ENCODE results near the gene USP28. TPM values are rescaled to one million over a fixed set of nuclear protein-coding genes. Genes with fewer than 3 reads are reported as not detected.
"Not testable (repeated sequence)": the region's sequence is repeated elsewhere in the genome, so short reads cannot be mapped to it uniquely, and the experiment has no call there.

The USP28 gene, protein sequence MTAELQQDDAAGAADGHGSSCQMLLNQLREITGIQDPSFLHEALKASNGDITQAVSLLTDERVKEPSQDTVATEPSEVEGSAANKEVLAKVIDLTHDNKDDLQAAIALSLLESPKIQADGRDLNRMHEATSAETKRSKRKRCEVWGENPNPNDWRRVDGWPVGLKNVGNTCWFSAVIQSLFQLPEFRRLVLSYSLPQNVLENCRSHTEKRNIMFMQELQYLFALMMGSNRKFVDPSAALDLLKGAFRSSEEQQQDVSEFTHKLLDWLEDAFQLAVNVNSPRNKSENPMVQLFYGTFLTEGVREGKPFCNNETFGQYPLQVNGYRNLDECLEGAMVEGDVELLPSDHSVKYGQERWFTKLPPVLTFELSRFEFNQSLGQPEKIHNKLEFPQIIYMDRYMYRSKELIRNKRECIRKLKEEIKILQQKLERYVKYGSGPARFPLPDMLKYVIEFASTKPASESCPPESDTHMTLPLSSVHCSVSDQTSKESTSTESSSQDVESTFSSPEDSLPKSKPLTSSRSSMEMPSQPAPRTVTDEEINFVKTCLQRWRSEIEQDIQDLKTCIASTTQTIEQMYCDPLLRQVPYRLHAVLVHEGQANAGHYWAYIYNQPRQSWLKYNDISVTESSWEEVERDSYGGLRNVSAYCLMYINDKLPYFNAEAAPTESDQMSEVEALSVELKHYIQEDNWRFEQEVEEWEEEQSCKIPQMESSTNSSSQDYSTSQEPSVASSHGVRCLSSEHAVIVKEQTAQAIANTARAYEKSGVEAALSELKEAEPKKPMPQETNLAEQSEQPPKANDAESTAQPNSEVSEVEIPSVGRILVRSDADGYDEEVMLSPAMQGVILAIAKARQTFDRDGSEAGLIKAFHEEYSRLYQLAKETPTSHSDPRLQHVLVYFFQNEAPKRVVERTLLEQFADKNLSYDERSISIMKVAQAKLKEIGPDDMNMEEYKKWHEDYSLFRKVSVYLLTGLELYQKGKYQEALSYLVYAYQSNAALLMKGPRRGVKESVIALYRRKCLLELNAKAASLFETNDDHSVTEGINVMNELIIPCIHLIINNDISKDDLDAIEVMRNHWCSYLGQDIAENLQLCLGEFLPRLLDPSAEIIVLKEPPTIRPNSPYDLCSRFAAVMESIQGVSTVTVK
- 10 to 100 TPM; 37.8 to 49.1 (median 46.4) TPM for polyA plus RNA-seq (ENCODE audit: insufficient read length in 4 of 4)

DNA sequence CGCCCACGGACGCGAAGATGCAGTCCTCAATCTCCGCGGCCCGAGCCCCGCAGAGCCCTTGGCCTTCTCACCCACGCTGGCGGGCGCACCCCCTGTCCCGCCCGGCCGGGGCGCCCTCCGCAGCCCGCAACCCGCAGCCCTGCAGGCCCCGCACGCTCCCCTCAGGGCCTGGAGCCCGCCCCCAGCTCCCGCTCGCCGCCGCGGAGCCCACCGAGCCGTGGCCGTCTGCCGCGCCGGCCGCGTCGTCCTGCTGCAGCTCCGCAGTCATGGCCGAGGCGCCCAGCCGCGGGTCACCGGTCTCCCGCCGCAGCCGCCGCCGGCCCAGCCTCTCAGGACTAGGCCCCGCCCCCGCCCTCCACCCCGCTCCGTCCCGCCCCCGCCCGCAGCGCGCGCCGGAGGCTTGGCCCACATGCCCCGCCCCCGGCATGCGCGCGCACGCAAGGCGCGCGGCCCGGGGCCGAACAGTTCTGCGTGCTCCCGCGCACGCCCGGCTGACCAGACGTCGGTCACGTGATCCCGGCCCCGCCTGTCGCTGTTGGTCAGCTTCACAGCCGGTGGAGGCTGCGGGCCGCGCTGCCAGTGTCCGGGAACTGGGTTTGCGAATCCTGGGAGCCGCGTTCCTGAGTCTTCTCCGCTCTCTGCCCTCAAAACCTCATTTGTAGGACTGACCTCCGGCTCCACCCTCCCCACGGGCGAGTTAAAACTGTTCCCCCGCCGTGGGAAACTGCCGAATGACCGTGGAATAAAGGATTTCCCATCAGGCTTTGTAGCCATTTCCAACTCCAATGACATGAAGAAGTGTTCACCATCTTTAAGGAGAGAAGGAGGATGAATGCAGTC is at the start of gene USP28:
Gene USP28, minus strand, starts transcription at position 339 of the 840 bp plus-strand sequence. Its CDS starts 71 bp downstream, at position 268.
- DNase-seq (ENCODE audit: low read depth in 4 of 4, low spot score in 3 of 4), result peak; percentile 93 to 96 (median 96)

DNA sequence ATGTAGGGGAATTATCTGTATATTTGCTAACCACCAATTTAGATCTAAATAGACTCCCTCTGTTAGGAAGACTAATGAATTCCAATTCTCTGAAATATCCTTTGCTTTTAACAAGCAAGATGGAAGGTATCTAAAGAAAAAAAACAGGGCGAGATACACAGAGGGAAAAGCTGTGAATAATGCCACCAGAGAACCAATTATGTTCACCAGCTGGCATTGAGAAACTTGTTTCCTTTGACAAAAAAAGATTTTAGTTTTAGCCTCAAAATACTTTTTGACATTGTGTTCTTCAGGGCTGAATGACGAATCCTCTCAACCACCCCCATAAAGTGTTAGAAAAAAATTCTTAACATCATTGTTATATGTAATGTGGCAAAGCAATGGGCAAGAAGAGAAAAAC is 48.2 kb upstream of the USP28 start:
- DNase-seq (ENCODE audit: low read depth in 4 of 4, low spot score in 3 of 4), result no peak

DNA sequence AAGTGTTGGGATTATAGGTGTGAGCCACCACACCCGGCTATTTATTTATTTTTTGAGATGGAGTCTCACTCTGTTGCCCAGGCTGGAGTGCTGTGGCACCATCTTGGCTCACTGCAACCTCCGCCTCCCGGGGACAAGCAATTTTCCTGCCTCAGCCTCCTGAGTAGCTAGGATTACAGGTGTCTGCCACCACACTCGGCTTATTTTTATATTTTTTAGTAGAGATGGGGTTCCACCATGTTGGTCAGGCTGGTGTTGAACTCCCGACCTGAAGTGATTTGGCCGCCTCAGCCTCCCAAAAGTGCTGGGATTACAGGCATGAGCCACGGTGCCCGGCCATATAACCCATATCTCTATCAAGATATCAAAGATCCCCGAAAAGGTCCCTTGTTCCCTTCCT is 36.1 kb upstream of the USP28 start:
- not testable (repeated sequence) for DNase-seq (ENCODE audit: low read depth in 4 of 4, low spot score in 3 of 4)

DNA sequence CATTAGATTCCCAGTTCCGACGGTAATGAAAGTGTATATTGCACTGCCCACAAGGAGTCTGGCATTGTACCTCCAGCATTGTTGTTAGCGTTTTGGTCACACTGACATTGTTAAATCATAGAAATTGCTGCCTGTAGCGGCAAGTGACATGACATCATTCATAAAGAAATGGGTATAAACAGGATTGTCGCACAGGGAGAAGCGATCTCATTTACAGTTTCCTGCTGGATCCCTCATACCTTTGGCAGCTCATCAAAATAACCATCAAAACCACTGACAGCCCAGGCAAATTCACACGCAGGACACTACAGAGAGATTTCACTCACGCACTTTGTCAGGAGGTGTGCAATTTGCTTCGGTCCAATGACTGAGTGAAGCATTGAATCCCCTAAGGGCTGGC is 32.7 kb upstream of the USP28 start:
- DNase-seq (ENCODE audit: low read depth in 4 of 4, low spot score in 3 of 4), result no peak

GRCh38 chr11:113907681-113908080 is 32.3 kb upstream of the USP28 start:
- no peak for DNase-seq (ENCODE audit: low read depth in 4 of 4, low spot score in 3 of 4)

- DNase-seq (ENCODE audit: low read depth in 4 of 4, low spot score in 3 of 4), result no peak
Observed at GRCh38 chr11:113907152-113907551, 31.8 kb upstream of the USP28 start.

DNA sequence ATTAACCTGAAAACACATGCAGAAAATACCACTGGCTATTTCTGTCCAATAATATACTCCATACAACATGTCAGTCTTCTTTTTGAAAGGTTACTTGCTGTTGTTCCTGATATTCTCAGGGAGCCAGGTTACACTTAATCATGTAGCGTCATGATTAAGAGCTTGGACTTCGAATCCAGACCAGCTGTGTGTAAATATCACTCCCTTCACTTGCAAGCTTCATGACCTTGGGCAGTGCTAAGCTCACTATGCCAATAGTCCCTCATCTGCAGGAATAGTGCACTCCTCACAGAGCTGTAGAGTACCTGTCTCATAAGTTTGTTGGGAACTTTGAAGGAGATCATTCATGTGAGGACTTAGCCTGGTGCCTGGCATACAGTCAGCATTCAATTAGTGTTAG is 31.1 kb upstream of the USP28 start:
- DNase-seq (ENCODE audit: low read depth in 4 of 4, low spot score in 3 of 4), result no peak

DNA sequence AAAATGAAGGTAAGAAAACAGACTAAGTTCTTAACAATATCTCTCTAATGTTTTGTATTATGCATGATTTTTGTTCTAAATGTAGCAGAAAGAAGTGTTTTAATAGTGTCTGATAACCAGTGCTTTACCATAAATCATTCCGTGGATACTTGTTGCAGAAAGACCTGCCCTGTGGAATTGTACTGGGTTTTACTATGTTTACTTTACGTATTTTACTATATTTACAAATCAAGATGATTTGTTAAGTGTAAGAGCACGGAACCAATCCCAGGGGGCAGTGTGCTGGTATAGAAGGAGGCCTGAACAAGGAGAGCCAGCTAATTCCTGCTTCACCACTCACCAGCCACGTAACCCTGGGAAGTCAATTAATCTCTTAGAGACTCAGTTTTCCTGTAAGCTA is 30.7 kb upstream of the USP28 start:
- DNase-seq (ENCODE audit: low read depth in 4 of 4, low spot score in 3 of 4), result no peak

DNA sequence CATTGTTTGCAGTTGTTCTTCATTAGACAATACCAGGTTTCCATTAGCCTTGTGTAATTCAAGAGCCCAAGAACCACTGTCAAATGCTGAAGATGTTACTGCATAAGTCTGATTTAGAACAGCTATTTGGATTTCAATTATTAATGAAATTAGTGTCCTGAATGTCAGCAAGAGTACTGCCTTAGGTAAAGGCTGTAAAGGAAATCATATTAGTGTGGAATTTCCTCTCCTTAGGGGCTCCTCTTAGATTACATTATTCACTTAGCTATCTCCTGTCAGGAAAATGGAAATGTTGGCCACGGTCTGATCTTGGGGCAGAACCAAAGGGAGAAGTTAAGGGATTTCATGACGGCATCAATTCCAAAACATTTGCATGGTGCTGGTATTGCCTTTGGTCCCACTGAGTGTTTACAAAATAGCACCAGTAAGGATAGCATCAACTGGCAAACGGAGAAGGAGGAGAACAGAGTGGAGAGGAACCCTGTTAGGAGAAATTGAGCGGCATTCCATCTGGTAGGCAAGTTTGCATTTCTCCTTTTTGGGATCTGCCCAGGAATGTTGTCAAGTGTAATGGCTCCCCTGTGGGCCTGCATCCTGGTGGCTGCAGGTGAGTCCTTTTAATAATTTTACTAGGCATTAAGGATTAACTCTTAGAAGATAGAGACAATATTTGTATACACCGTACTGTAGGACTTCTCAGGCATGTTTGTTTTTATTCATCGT is 29.2 kb upstream of the USP28 start, which contains the start of gene HTR3B:
Gene HTR3B, plus strand, starts transcription at position 418 of the 723 bp plus-strand sequence. Its CDS starts 138 bp downstream, at position 556.
- DNase-seq (ENCODE audit: low read depth in 4 of 4, low spot score in 3 of 4), result no peak

DNA sequence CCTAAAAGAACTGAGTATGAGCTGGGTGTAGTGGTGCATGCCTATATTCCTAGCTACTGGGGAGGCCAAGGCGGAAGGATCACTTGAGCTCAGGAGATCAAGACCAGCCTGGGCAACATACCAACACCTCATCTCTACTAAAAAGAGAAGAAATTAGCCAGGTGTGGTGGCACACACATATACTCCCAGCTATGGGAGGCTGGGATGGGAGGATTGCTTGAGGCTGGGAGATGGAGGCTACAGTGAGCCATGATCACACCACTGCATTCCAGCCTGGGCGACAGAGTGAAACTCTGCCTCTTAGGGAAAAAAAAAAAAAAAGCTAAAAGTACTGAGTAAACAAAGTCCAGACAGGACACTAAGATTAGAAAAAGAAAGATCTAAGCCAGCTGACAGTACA is 25.8 kb upstream of the USP28 start:
- DNase-seq (ENCODE audit: low read depth in 4 of 4, low spot score in 3 of 4), result no peak

- DNase-seq (ENCODE audit: low read depth in 4 of 4, low spot score in 3 of 4), result no peak
Observed at GRCh38 chr11:113896156-113896879, 20.9 kb upstream of the USP28 start.

GRCh38 chr11:113895367-113896155 is 20.2 kb upstream of the USP28 start:
- DNase-seq (ENCODE audit: low read depth in 4 of 4, low spot score in 3 of 4), result no peak

DNA sequence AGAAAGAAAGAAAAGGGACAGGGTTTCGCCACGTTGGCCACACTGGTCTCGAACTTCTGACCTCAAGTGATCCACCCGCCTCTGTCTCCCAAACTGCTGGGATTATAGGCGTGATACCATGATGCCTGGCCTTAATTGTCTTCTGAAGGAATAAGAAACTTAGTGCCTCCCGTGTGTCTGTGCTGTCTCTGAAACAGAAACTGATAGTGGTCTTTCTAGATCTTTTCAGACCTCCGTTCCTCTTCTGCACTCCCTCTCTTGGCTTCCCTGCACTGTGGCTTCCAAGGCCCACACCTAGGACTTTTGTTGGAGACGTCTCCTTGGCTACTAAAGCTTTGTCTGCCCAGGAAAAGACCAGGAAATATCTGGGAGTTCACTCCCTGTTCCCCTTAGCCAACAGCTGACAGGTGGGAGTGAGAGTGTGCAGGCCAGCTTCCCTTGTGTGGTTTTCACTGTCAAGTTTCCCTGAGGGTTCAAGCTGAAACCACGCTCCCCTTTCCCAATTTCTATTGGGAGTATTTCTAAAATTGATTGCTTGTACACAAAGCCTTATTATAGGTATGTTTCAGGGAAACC is 19.1 kb upstream of the USP28 start:
- no peak for DNase-seq (ENCODE audit: low read depth in 4 of 4, low spot score in 3 of 4)

- no peak for DNase-seq (ENCODE audit: low read depth in 4 of 4, low spot score in 3 of 4)
Observed at GRCh38 chr11:113888848-113889247, 13.5 kb upstream of the USP28 start.

- DNase-seq (ENCODE audit: low read depth in 4 of 4, low spot score in 3 of 4), result no peak
Observed at GRCh38 chr11:113885897-113886296, 10.5 kb upstream of the USP28 start.

- no peak for DNase-seq (ENCODE audit: low read depth in 4 of 4, low spot score in 3 of 4)
Observed at GRCh38 chr11:113884361-113884836, 9.0 kb upstream of the USP28 start.

- no peak for DNase-seq (ENCODE audit: low read depth in 4 of 4, low spot score in 3 of 4)
Observed at GRCh38 chr11:113881856-113882255, 6.5 kb upstream of the USP28 start.
